GM18526 (cell line): ENCODE measurements around the gene OXLD1.
A peak's percentile ranks its signal among the peaks of the same experiment; 100 is the strongest.

Experiments used
- POLR2A ChIP-seq: IDR thresholded peaks from 3 replicates; pipeline ENCODE4 v1.6.1; 2011; ENCODE audit not compliant: insufficient read length; ENCODE audit errors: extremely low read depth

The OXLD1 gene

DNA sequence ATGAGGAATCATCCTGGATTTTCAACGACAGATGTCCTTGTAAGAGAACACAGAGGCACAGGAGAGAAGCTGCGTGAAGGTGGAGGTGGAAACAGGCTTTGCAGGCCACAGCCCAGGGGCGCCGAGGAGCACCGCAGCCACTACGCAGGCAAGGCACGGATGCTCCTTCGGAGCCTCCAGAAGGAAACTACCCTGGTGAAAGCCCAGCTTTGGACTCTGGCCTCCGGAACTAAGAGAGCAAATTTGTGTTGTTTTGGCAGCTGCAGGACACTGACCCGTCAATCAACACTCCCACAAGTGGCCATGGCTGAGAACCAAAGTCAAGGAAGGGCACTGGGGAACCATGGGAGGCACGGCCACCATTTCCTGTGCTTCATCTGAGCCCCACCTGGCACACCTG is 13.7 kb upstream of the OXLD1 start:
- TF ChIP-seq POLR2A: no peak

DNA sequence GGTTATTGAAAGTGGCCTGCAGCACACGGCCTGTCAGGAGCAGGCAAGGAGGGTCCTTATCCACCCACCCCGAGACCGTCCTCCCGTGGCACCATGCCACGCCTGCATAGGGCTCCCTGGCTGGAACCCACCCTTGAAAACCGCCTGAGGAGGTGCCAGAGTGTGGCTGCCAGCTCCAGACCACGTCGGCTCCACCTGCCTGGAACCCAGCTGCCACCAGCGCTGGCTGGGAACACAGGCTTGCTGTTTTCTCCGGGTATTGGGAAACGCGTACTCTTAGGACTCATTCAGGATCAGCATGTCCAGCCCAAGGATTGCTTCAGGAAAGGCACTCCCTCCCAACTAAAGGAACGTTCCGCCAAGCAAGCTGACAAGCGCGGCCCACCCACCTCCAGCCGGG is 10.5 kb upstream of the OXLD1 start:
- TF ChIP-seq POLR2A: no peak

DNA sequence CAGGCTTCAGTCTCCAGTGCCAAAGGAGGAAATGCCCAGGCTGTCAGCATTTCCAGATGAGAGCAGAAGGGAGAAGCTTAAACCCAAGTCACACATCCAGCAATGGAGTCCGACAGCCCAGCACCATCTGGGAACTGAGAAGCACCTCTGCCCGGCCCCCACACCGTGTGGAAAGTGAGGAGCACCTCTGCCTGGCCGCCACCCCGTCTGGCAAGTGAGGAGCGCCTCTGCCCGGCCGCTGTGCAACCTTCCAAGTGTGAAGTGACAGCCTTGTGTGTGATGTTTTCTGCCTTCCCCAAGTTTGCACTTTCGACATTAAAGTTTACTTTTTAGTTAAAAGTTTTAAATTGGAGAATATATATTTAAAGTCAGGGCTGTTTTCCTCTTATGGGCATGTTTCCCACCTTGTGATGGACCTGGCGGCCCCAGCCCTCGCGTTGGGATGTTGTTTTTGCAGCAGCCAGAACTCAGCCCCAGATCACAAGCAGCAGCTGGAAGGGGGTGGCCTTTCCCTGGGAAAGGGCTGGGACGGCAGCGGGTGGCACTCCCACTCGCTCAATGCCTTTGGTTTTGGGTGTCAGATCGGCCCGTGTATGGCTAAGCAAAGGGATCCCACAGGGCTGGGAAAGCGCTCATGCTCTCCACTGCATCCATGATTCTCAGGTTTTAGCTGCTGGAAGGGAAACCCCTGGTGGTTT is 7.3 kb upstream of the OXLD1 start:
- TF ChIP-seq POLR2A: no peak

DNA sequence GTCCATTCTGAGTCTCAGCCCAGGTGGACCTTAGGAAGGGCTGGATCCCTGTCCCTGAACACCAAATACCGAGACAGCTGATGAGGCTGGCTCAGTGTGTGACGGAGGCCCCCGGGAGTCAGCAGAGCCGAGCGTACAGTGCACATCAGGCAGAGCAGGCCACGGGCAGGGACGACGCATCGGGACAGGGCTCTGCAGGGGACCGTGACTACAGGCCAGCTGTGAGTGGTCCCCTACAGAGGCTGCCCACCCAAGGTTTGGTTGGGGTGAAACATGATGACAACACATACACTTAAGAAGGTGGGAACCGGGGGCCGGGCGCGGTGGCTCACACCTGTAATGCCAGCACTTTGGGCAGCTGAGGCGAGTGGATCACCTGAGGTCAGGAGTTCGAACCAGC is 6.5 kb upstream of the OXLD1 start:
- TF ChIP-seq POLR2A: no peak

DNA sequence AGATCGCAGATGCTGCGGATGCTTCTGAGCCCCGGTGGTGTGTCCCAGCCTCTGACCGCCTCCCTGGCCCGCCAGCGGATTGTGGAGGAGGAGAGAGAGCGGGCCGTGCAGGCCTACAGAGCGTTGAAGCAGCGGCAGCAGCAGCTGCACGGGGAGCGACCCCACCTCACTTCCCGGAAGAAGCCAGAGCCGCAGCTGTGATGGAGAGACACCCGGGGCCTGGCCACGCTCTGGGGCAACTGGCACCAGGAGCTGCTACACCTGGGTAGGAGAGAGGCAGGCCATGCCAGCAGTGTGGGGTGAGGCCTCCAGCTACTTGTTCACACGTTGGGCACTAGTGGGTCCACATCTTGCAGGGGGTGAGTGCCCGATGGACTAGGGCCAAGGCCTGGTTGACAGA is 6.1 kb upstream of the OXLD1 start:
- no peak for TF ChIP-seq POLR2A

DNA sequence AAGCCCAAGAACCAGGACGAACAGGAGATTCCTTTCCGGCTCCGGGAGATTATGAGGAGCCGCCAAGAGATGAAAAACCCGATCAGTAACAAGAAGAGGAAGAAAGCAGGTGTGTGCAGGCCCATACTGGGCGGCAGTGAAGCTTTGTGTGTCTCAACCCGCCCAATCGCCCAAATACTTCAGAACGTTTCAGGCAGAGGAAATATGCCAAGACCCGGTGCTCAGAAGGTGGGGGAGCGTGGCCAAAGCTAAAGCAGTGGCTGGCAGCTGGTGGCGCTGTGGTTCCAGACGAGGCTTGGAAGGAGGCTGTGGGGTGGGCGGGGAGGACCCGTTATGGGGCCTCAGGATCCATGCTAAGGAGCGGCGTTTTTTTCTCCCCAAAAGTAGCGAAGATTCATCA is 1.3 kb upstream of the OXLD1 start:
- no peak for TF ChIP-seq POLR2A

DNA sequence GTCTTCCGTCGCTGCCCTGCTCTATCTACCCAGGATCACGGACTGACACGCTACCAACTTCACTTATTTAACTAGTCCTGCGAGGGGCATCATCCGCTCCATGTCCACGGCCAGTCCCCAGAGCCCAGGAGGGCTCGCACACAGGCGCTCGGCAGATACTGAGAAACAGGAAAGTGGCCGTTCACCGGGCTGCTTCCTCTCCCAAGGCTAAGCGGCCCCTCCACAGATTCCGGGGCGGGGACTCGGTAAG is 388 bp downstream of the OXLD1 start:
- no peak for TF ChIP-seq POLR2A

DNA sequence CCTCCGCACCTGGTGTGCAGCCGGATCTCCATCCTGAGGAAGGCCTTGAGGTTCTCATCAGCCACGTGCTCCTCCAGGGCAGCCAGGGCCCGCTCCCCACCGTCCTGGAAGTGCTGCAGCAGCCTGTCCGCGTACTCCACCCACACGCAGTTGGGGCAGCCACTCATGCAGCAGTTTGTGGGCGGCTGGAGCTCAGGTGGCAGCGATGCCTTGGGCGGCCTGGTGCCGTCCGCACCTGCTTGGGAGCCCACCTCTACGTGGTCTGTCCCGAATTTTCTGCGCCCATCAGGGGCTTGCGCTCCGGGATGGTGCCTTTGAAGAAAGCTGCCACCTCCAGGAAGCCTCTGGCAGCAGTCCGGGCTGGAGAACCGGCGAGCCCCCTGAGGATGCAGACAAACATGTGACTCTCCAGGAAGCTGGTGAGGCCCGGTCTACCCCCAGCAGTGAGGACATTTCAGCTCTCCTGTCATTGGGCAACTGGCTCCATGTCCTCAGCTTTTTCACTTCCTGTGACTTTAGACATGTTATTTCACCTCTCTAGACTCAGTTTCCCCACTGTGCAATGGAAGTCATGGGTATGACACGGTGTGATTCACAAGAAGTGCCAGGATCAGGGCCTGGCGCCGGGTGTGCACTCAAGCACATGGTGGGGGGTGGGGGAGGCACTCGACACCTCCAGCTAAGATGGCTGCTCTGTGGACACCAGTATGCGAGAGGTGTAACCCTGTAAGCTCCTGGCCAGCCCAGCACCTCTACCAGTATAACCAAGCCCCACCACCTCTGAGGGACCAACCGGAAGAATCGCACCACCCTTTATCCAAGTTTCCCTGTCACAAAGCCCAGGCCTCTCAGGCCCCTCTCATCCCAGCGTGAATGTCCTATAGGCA is 957 bp downstream of the OXLD1 start:
- TF ChIP-seq POLR2A: peak; percentile 50

DNA sequence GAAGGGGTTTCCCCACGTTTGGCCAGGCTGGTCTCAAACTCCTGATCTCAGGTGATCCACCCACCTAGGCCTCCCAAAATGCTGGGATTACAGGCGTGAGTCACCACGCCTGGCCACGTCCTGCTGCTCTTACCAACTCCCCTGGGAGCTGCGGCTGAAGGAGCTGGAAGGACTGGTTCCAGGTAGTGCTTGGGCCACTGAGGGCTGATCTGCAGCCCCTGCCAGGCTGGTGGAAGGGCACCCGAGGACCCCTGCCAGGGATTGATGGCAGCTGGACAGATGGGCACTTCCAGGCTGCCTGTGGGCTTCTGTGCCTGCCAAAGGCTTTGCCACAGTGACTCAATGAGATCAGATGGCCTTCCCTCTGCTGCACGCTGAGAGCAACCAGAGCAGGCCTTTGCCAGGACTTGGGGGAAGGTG is 2.3 kb downstream of the OXLD1 start:
- no peak for TF ChIP-seq POLR2A

DNA sequence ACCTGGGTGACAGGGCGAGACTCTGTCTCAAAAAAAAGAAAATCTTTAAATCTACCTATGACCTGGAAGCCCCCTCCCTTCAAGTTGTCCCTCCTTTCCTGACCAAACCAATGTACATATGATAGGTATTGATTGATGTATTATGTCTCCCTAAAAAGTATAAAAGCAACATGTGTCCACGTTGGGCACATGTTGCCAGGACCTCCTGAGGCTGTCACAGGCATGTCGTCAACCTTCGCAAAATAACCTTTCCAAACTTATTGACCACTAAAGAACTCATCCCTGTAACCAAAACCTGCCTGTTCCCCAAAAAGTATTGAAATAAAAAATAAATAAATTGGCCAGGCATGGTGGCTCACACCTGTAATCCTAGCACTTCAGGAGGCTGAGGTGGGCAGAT is 4.4 kb downstream of the OXLD1 start:
- TF ChIP-seq POLR2A: no peak

DNA sequence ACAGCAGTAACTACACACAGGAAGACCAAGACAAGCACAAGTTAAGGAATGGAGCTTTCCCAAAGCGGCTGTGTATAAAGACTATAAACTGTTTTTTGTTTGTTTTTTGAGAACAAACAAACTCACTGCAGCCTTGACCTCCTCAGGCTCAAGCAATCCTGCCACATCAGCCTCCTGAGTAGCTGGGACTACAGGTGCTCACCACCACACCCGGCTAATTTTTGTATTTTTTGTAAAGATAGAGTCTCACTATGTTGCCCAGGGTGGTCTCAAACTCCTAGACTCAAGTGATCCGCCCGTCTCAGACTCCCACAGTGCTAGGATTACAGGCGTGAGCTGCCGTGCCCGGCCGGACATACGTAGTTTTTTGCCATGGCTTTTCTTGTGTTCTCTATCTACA is 6.0 kb downstream of the OXLD1 start:
- no peak for TF ChIP-seq POLR2A

DNA sequence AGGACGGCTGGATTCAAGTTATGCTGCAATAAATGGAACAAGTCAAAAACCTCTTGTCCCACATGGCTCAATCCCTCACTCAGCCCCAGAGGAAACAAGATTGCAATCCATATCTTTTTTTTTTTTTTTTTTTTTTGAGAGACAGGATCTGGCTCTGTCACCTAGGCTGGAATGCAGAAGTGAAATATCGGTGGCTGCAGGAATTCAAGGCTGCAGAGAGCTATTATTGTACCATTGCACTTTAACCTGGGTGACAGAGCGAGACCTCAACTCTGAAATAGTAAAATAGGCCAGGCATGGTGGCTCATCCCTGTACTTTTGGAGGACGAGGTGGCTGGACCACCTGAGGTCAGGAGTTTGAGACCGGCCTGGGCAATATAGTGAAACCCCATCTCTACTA is 7.4 kb downstream of the OXLD1 start:
- TF ChIP-seq POLR2A: no peak

DNA sequence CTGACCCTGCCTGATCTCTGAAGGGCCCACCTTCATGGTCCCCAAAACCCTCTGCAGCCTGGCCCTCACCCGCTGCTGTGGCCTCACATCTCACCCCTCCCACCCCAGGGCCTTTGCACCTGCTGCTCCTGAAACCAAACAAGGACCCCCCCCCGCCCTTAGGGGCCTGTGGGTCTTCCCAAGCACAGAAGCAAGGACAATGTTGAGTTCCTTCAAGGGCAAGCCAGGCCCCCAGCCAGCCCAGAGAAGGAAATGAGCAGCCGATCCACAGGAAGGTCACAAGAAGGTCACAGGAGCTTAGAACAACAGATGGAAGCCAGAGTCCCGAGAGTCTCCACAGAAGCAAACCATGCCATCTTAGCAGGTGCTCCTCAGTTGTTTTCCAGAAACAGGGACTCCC is 9.6 kb downstream of the OXLD1 start:
- no peak for TF ChIP-seq POLR2A

DNA sequence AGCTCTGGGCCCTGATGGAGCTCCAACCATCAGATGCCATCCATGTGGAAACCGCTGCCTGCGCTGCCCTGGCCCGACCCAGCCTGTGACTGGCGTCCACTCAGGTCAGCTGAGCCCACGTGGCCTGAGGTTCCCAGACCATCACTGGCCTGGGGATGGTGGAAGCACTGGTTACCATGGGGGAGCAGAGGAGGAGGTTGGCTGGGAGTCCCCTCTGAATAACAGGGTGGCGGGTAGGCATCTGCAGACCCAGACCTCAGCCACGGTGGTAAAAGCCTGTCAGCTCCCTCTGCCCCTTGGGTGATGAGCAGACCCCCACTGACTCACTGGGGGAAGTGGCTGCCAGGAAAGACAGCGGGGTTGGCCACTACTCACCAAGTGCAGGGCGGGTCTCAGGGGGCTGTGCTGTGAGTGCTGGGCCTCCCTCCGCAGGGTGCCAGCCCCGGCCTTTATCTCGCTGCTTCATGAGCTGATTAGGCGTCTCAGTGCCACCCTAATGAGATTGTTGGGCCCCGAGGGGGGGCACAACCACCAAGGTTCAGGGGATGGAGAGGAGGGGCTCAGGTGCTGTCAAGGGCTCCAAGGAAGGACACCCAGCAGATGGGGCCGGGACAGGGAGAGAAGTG is 10.2 kb downstream of the OXLD1 start, which contains the start of gene PDE6G:
TSS of gene PDE6G (minus strand) at position 425 of the 626 bp plus-strand sequence. CDS start 3,237 bp downstream, outside the sequence.
- no peak for TF ChIP-seq POLR2A

DNA sequence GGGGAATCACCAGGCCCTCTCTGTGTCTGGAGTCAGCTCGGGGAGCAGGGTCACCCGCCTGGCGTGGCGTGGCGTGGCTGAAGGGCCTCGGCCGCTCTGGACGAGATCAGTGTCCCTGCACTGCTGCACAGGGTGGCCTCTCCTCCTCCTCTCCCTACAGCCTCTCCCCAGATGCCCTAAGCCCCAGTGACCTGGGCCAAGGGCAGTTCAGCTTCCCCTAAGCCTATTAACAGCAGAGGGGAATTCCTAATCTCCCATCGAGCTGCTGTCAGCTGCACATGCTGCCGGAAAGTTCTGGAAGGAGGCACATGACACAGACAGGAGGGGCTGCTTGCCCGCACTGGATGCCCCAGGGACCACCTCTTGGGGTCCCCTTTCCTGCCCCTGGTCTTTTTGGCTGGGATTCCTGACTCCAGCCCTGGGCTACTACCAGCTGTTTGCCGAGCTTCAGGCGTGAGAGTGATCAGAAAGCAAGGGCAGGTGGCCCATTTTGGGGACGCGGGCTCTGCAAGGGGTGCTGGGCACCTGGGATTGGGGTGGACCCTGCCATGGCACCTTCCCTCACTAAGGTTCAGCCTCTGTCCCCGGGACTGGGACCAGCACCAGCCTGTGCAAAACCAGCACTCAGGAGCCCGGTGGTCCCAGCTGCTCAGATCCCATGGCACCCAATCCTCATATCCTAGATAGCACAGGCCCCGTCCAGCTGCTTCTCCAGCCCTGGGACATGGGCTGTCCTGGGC is 10.9 kb downstream of the OXLD1 start:
- no peak for TF ChIP-seq POLR2A
